Neural cell (in vitro differentiated cells): Measurements from ENCODE around the gene ELK4. TPM values are rescaled to one million over a fixed set of nuclear protein-coding genes. Genes with fewer than 3 reads are reported as not detected.

Source experiments
- H2AFZ ChIP-seq: fragments of 200-600, 300-800 bp; sonication (generic), shearing (Covaris generic); 2 replicates; pipeline ENCODE4 v1.6.0; 2014; ENCODE audit warnings: low read depth, mild to moderate bottlenecking, antibody characterized with exemption, low read length, moderate library complexity
- H3F3A ChIP-seq: fragments of 200-600 bp; shearing (Covaris generic); 2 replicates; pipeline ENCODE4 v1.6.1; 2016; ENCODE audit warnings: mild to moderate bottlenecking, moderate library complexity, mixed read lengths, antibody characterized with exemption, low read length; ENCODE audit not compliant: insufficient read depth, poor library complexity, severe bottlenecking
- H3K27ac ChIP-seq: fragments of 200-600, 300-800 bp; sonication (generic), shearing (Covaris generic); 2 replicates; pipeline ENCODE4 v1.5.1; 2014; ENCODE audit warnings: mild to moderate bottlenecking, low read length, moderate library complexity
- H3K27me3 ChIP-seq: fragments of 300-800, 200-600 bp; sonication (generic), shearing (Covaris generic); 2 replicates; pipeline ENCODE4 v1.6.0; 2014; ENCODE audit warnings: mild to moderate bottlenecking, low read depth, low read length, moderate library complexity; ENCODE audit not compliant: insufficient read depth
- H3K36me3 ChIP-seq: fragments of 300-800, 200-600 bp; sonication (generic), shearing (Covaris generic); 2 replicates; pipeline ENCODE4 v1.5.1; 2014; ENCODE audit warnings: mild to moderate bottlenecking, antibody characterized with exemption, low read length, moderate library complexity; ENCODE audit not compliant: insufficient read depth
- H3K4me2 ChIP-seq: fragments of 300-800, 200-600 bp; sonication (generic), shearing (Covaris generic); 2 replicates; pipeline ENCODE4 v1.6.0; 2014; ENCODE audit warnings: mild to moderate bottlenecking, low read length
- H3K4me3 ChIP-seq: fragments of 300-800, 200-600 bp; sonication (generic), shearing (Covaris generic); 2 replicates; pipeline ENCODE4 v1.5.1; 2014; ENCODE audit warnings: mild to moderate bottlenecking, low read length, moderate library complexity
- H3K79me2 ChIP-seq: fragments of 200-600 bp; shearing (Covaris generic); replicated peaks from 2 replicates; pipeline ENCODE4 v1.6.0; 2014; ENCODE audit warnings: mild to moderate bottlenecking, low read length, moderate library complexity; ENCODE audit not compliant: insufficient read depth
- H3K9ac ChIP-seq: fragments of 300-800, 200-600 bp; sonication (generic), shearing (Covaris generic); 2 replicates; pipeline ENCODE4 v1.6.1; 2016; ENCODE audit warnings: mild to moderate bottlenecking, low read length, mixed read lengths
- H3K9me2 ChIP-seq: fragments of 200-600 bp; shearing (Covaris generic); 2 replicates; pipeline ENCODE4 v1.6.1; 2016; ENCODE audit warnings: mild to moderate bottlenecking, low read length, mixed read lengths; ENCODE audit not compliant: insufficient read depth
- H3K9me3 ChIP-seq: fragments of 200-600, 300-800 bp; sonication (generic), shearing (Covaris generic); 2 replicates; pipeline ENCODE4 v1.6.1; 2016; ENCODE audit warnings: mild to moderate bottlenecking, mixed run types, low read length, moderate library complexity, mixed read lengths
- H4K20me1 ChIP-seq: fragments of 200-600 bp; shearing (Covaris generic); 2 replicates; pipeline ENCODE4 v1.6.1; 2016; ENCODE audit warnings: mild to moderate bottlenecking, mixed run types; ENCODE audit not compliant: insufficient read depth
- EP300 ChIP-seq: fragments of 450-650 bp; conservative IDR thresholded peaks from 2 replicates; pipeline ENCODE4 v1.6.1; 2014; ENCODE audit warnings: antibody characterized with exemption, mild to moderate bottlenecking, moderate library complexity; ENCODE audit not compliant: poor library complexity, severe bottlenecking
- EZH2 ChIP-seq: fragments of 200-600, 300-800 bp; shearing (Covaris generic), sonication (generic); IDR thresholded peaks from 2 replicates; pipeline ENCODE4 v1.6.1; 2014; ENCODE audit warnings: antibody characterized with exemption, low read length, borderline replicate concordance, mild to moderate bottlenecking; ENCODE audit not compliant: insufficient read depth, poor library complexity, severe bottlenecking
- MXI1 ChIP-seq: fragments of 450-650 bp; conservative IDR thresholded peaks from 2 replicates; pipeline ENCODE4 v1.6.1; 2014; ENCODE audit warnings: antibody characterized with exemption, mild to moderate bottlenecking; ENCODE audit not compliant: poor library complexity, severe bottlenecking
- POLR2AphosphoS5 ChIP-seq: IDR thresholded peaks from 2 replicates; pipeline ENCODE4 v1.6.1; 2012
- RAD21 ChIP-seq: fragments of 450-650 bp; conservative IDR thresholded peaks from 2 replicates; pipeline ENCODE4 v1.6.1; 2014; ENCODE audit warnings: antibody characterized with exemption, mild to moderate bottlenecking, moderate library complexity
- REST ChIP-seq: IDR thresholded peaks from 2 replicates; pipeline ENCODE4 v1.6.1; 2012; ENCODE audit warnings: borderline replicate concordance
- SMC3 ChIP-seq: fragments of 450-650 bp; conservative IDR thresholded peaks from 2 replicates; pipeline ENCODE4 v1.6.1; 2014; ENCODE audit warnings: antibody characterized with exemption, mild to moderate bottlenecking, moderate library complexity; ENCODE audit not compliant: poor library complexity
- TAF1 ChIP-seq: IDR thresholded peaks from 2 replicates; pipeline ENCODE4 v1.6.1; 2012; ENCODE audit warnings: low read depth
- polyA plus RNA-seq: library from polyadenylated mRNA; depleted of rRNA; stranded (reverse); fragments of >200 nt; gene quantifications from 2 replicates; pipeline ENCODE4 v1.2.3, GENCODE V29; 2014
- TF ChIP-seq, protein P1 (sequence below): fragments of 450-650 bp; IDR thresholded peaks from 2 replicates; pipeline ENCODE4 v1.5.1; 2014; ENCODE audit warnings: antibody characterized with exemption, mild to moderate bottlenecking, moderate library complexity; ENCODE audit not compliant: poor library complexity, severe bottlenecking

The ELK4 gene
- polyA plus RNA-seq, 1 donor from 2014 or later = 10.0 TPM

DNA sequence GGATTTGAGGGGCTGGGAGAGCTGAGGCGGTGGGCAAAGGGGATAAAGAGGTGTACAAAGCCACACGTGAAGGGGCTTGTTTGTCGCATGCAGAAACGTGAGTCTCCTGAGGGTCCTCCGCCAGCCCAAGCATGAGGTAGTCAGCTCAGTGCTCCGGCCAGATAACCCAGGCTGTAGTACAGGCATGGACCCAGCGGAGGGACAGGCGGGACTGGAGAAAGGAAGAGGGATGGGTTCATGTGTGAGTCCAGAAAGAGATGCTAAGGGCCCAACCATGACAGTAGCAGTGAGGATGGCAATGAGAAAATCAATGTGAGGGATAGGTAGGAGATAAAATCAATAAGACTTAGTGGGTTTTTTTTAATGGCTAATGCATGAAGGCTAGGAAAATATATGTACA is 13.7 kb upstream of the ELK4 start:
- Histone ChIP-seq H3F3A (no peaks in the 10 kb centered on the region), H3K79me2 (no peaks in the 10 kb centered on the region), H3K27ac (no peak overlapping the region), H4K20me1 (no peaks in the 10 kb centered on the region), H3K9me3 (no peaks in the 10 kb centered on the region), H3K27me3 (no peaks in the 10 kb centered on the region), H3K4me3 (no peak overlapping the region), H3K9me2 (no peaks in the 10 kb centered on the region), H3K4me2 (no peak overlapping the region), H3K9ac (no peak overlapping the region), H2AFZ (no peak overlapping the region), H3K36me3 (no peaks in the 10 kb centered on the region)
- TF ChIP-seq, protein P1, sequence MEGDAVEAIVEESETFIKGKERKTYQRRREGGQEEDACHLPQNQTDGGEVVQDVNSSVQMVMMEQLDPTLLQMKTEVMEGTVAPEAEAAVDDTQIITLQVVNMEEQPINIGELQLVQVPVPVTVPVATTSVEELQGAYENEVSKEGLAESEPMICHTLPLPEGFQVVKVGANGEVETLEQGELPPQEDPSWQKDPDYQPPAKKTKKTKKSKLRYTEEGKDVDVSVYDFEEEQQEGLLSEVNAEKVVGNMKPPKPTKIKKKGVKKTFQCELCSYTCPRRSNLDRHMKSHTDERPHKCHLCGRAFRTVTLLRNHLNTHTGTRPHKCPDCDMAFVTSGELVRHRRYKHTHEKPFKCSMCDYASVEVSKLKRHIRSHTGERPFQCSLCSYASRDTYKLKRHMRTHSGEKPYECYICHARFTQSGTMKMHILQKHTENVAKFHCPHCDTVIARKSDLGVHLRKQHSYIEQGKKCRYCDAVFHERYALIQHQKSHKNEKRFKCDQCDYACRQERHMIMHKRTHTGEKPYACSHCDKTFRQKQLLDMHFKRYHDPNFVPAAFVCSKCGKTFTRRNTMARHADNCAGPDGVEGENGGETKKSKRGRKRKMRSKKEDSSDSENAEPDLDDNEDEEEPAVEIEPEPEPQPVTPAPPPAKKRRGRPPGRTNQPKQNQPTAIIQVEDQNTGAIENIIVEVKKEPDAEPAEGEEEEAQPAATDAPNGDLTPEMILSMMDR = no peak
- TF ChIP-seq RAD21 (no peak), MXI1 (no peak), REST (no peak), SMC3 (no peak), TAF1 (no peak), POLR2AphosphoS5 (no peak), EZH2 (no peak), EP300 (no peak)

- no peaks in the 10 kb centered on the region for H3F3A ChIP-seq
- no peak overlapping the region for H3K4me3 ChIP-seq
- H3K4me2 ChIP-seq = no peak overlapping the region
- no peaks in the 10 kb centered on the region for H3K9me3 ChIP-seq
- H3K9me2 ChIP-seq = no peaks in the 10 kb centered on the region
- no peaks in the 10 kb centered on the region for H4K20me1 ChIP-seq
- no peak overlapping the region for H3K27ac ChIP-seq
- H3K9ac ChIP-seq = no peak overlapping the region
- no peaks in the 10 kb centered on the region for H3K27me3 ChIP-seq
- no peak overlapping the region for H2AFZ ChIP-seq
- no peaks in the 10 kb centered on the region for H3K79me2 ChIP-seq
- TF ChIP-seq RAD21 = no peak
- TF ChIP-seq TAF1 = no peak
- TF ChIP-seq EP300 = no peak
- no peak for TF ChIP-seq SMC3
- TF ChIP-seq MXI1 = no peak
- no peak for TF ChIP-seq EZH2
- TF ChIP-seq REST = no peak
- TF ChIP-seq POLR2AphosphoS5 = no peak
- TF ChIP-seq, protein P1 = no peak
- no peaks in the 10 kb centered on the region for H3K36me3 ChIP-seq
Measured at GRCh38 chr1:205642679-205643307, 11.0 kb upstream of the ELK4 start.
